ENCODE measurements around the gene CYTH1. TPM values are rescaled to one million over a fixed set of nuclear protein-coding genes. Genes with fewer than 3 reads are reported as not detected.

The CYTH1 gene
- total and polyA plus RNA-seq, 10 of the 15 experiments (the other 5 are each of a cell fraction or from before 2014, with no cell fraction given) = 6.6 to 188 (median 145) TPM

DNA sequence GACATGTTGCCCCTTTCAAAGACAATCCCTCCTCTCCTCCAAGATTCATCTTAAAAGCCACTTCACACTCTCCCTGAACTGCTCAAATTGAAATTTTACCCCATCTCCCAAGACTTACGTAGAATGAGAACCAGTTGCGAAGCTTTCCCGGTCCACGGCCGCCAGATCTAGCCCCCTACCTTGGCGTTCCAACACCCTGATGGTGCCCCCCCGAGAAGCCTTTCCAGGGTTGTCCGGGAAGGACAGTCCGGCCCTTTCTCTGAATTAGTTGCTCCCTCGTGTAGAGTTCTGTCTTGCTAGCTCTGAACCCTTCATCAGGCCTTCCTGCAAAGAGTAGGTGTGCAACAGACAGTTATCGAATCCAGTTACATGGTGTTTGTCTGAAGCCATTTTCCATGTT, 144.9 kb downstream of the CYTH1 start:
- in situ Hi-C loops (cut with MboI) = no loop called here
- Histone ChIP-seq H3K9me3 (replicated peaks; ENCODE audit: control insufficient read depth, insufficient read depth, low read length) (no peaks in the 10 kb centered on the region), H3K27ac (ENCODE audit: control insufficient read depth, insufficient read depth) (no peak overlapping the region), H3K27me3 (replicated peaks in 1 of 2; ENCODE audit: control insufficient read depth in 2 of 2, insufficient read depth in 2 of 2, low read length in 1 of 2) (no peaks in the 10 kb centered on the region), H4K20me1 (ENCODE audit: control insufficient read depth, insufficient read depth) (no peaks in the 10 kb centered on the region), H3K9ac (ENCODE audit: control insufficient read depth, insufficient read depth, low read length) (no peak overlapping the region), H3K79me2 (ENCODE audit: control insufficient read depth, insufficient read depth, low read length) (no peaks in the 10 kb centered on the region), H3K4me1 (ENCODE audit: control insufficient read depth, insufficient read depth, low read length) (peaks cover 6% of the 10 kb centered on the region; the same call in 1 of the 2 replicates), H3K4me3 (no peak overlapping the region), H3K4me2 (ENCODE audit: control insufficient read depth, insufficient read depth) (no peak overlapping the region), H2AFZ (ENCODE audit: control insufficient read depth, low read depth, low read length) (no peak overlapping the region), H3K36me3 (ENCODE audit: control insufficient read depth in 2 of 2, insufficient read depth in 2 of 2, low read length in 1 of 2) (no peaks in the 10 kb centered on the region)
- ChIA-PET RAD21 (ENCODE audit: unreplicated experiment) (no interaction called here), CTCF (interaction anchor here (1.7 kb wide), 1 partner anchor 72 kb away, joined by 6 read pairs; no protein-coding TSS in a partner anchor), POLR2A (no interaction called here), SMC1A (ENCODE audit: uncharacterized antibody, unreplicated experiment) (no interaction called here)
- TF ChIP-seq BHLHE40 (IDR thresholded peaks at IDR 0.05; ENCODE audit: borderline replicate concordance in 1 of 2, low read depth in 2 of 2, low read length in 1 of 2) = no peak
- TF ChIP-seq, protein P1, sequence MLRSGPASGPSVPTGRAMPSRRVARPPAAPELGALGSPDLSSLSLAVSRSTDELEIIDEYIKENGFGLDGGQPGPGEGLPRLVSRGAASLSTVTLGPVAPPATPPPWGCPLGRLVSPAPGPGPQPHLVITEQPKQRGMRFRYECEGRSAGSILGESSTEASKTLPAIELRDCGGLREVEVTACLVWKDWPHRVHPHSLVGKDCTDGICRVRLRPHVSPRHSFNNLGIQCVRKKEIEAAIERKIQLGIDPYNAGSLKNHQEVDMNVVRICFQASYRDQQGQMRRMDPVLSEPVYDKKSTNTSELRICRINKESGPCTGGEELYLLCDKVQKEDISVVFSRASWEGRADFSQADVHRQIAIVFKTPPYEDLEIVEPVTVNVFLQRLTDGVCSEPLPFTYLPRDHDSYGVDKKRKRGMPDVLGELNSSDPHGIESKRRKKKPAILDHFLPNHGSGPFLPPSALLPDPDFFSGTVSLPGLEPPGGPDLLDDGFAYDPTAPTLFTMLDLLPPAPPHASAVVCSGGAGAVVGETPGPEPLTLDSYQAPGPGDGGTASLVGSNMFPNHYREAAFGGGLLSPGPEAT (IDR thresholded peaks at IDR 0.05; ENCODE audit: low read depth) = no peak
- no peak for TF ChIP-seq RBBP5 (conservative IDR thresholded peaks at IDR 0.05)
- no peak for TF ChIP-seq STAT3 (IDR thresholded peaks at IDR 0.05; ENCODE audit: low read depth, low read length)
- TF ChIP-seq, protein P2, sequence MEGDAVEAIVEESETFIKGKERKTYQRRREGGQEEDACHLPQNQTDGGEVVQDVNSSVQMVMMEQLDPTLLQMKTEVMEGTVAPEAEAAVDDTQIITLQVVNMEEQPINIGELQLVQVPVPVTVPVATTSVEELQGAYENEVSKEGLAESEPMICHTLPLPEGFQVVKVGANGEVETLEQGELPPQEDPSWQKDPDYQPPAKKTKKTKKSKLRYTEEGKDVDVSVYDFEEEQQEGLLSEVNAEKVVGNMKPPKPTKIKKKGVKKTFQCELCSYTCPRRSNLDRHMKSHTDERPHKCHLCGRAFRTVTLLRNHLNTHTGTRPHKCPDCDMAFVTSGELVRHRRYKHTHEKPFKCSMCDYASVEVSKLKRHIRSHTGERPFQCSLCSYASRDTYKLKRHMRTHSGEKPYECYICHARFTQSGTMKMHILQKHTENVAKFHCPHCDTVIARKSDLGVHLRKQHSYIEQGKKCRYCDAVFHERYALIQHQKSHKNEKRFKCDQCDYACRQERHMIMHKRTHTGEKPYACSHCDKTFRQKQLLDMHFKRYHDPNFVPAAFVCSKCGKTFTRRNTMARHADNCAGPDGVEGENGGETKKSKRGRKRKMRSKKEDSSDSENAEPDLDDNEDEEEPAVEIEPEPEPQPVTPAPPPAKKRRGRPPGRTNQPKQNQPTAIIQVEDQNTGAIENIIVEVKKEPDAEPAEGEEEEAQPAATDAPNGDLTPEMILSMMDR (IDR thresholded peaks at IDR 0.05 in 2 of 3, conservative IDR thresholded peaks at IDR 0.05 in 1 of 3; ENCODE audit: control insufficient read depth in 2 of 3, extremely low read depth in 1 of 3, insufficient read depth in 1 of 3, low read depth in 3 of 3, low read length in 3 of 3) = no peak
- TF ChIP-seq, protein P3, sequence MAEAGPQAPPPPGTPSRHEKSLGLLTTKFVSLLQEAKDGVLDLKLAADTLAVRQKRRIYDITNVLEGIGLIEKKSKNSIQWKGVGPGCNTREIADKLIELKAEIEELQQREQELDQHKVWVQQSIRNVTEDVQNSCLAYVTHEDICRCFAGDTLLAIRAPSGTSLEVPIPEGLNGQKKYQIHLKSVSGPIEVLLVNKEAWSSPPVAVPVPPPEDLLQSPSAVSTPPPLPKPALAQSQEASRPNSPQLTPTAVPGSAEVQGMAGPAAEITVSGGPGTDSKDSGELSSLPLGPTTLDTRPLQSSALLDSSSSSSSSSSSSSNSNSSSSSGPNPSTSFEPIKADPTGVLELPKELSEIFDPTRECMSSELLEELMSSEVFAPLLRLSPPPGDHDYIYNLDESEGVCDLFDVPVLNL (IDR thresholded peaks at IDR 0.05; ENCODE audit: low read depth, low read length) = no peak
- TF ChIP-seq RUNX3 (IDR thresholded peaks at IDR 0.05; ENCODE audit: low read length) = no peak
- no peak for TF ChIP-seq SUPT20H (IDR thresholded peaks at IDR 0.05; ENCODE audit: borderline replicate concordance, control insufficient read depth, low read depth, low read length)
- TF ChIP-seq FOXM1 (IDR thresholded peaks at IDR 0.05; ENCODE audit: low read depth, low read length) = no peak
- TF ChIP-seq RFX5 (IDR thresholded peaks at IDR 0.05; ENCODE audit: low read depth, low read length) = no peak
- TF ChIP-seq, protein P4, sequence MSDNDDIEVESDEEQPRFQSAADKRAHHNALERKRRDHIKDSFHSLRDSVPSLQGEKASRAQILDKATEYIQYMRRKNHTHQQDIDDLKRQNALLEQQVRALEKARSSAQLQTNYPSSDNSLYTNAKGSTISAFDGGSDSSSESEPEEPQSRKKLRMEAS (IDR thresholded peaks at IDR 0.05; ENCODE audit: low read depth, low read length) = no peak
- TF ChIP-seq, protein P5, sequence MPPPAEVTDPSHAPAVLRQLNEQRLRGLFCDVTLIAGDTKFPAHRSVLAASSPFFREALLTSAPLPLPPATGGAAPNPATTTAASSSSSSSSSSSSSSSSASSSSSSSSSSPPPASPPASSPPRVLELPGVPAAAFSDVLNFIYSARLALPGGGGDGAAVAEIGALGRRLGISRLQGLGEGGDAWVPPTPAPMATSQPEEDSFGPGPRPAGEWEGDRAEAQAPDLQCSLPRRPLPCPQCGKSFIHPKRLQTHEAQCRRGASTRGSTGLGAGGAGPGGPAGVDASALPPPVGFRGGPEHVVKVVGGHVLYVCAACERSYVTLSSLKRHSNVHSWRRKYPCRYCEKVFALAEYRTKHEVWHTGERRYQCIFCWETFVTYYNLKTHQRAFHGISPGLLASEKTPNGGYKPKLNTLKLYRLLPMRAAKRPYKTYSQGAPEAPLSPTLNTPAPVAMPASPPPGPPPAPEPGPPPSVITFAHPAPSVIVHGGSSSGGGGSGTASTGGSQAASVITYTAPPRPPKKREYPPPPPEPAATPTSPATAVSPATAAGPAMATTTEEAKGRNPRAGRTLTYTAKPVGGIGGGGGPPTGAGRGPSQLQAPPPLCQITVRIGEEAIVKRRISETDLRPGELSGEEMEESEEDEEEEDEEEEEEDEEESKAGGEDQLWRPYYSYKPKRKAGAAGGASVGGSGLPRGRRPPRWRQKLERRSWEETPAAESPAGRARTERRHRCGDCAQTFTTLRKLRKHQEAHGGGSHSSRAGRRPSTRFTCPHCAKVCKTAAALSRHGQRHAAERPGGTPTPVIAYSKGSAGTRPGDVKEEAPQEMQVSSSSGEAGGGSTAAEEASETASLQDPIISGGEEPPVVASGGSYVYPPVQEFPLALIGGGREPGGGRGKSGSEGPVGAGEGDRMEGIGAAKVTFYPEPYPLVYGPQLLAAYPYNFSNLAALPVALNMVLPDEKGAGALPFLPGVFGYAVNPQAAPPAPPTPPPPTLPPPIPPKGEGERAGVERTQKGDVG (CRISPR knock-in tag; IDR thresholded peaks at IDR 0.05) = no peak
- no peak for TF ChIP-seq KLF5 (IDR thresholded peaks at IDR 0.05; ENCODE audit: partially characterized antibody)
- TF ChIP-seq SREBF2 (IDR thresholded peaks at IDR 0.05; ENCODE audit: low read length) = no peak
- intact Hi-C loops (cut with micrococcal nuclease; ENCODE audit: unreplicated experiment) = no loop called here
- DNase-seq (ENCODE audit: low read depth, low spot score) (no peak), FAIRE-seq (no peak), ATAC-seq (no peak)
- no TSS peak for BruUV-seq (replicated peaks)
- 45% methylated on average over 11 of the region's 11 CpGs for WGBS (ENCODE audit: insufficient coverage, insufficient replicate concordance, low lambda C conversion rate, missing lambda C conversion rate)

All from GM12878 (cell line).